ENCODE data around the gene SLC13A2.
"Not testable (repeated sequence)": the region's sequence is repeated elsewhere in the genome, so short reads cannot be mapped to it uniquely, and the experiment has no call there.

The SLC13A2 gene

GRCh38 chr17:28518132-28518531, 44.7 kb downstream of the SLC13A2 start:
- no peak for DNase-seq (ENCODE audit: low spot score)

GRCh38 chr17:28518578-28518977, 45.1 kb downstream of the SLC13A2 start:
- DNase-seq (ENCODE audit: low spot score) = no peak

GRCh38 chr17:28519236-28519635, 45.8 kb downstream of the SLC13A2 start:
- DNase-seq (ENCODE audit: low spot score) = no peak

GRCh38 chr17:28520687-28521086, 47.2 kb downstream of the SLC13A2 start:
- DNase-seq (ENCODE audit: low spot score) = no peak

GRCh38 chr17:28521311-28522085, 48.1 kb downstream of the SLC13A2 start:
- no peak for DNase-seq (ENCODE audit: low spot score)

GRCh38 chr17:28522281-28522680, 48.8 kb downstream of the SLC13A2 start:
- not testable (repeated sequence) for DNase-seq (ENCODE audit: low spot score)

GRCh38 chr17:28523186-28523585, 49.7 kb downstream of the SLC13A2 start:
- no peak for DNase-seq (ENCODE audit: low spot score)

GRCh38 chr17:28523876-28524275, 50.4 kb downstream of the SLC13A2 start:
- DNase-seq (ENCODE audit: low spot score) = no peak

GRCh38 chr17:28524476-28525424, 51.3 kb downstream of the SLC13A2 start:
- no peak for DNase-seq (ENCODE audit: low spot score)

- no peak for DNase-seq (ENCODE audit: low spot score)
Measured at GRCh38 chr17:28526381-28526780, 52.9 kb downstream of the SLC13A2 start.

GRCh38 chr17:28527181-28527681, 53.8 kb downstream of the SLC13A2 start:
- DNase-seq (ENCODE audit: low spot score) = no peak

GRCh38 chr17:28527859-28528258, 54.4 kb downstream of the SLC13A2 start:
- DNase-seq (ENCODE audit: low spot score) = no peak

GRCh38 chr17:28528327-28529012, 55.0 kb downstream of the SLC13A2 start:
- DNase-seq (ENCODE audit: low spot score) = no peak

GRCh38 chr17:28529013-28529400, 55.6 kb downstream of the SLC13A2 start:
- no peak for DNase-seq (ENCODE audit: low spot score)

GRCh38 chr17:28530250-28530649, 56.8 kb downstream of the SLC13A2 start:
- no peak for DNase-seq (ENCODE audit: low spot score)

GRCh38 chr17:28530926-28531325, 57.5 kb downstream of the SLC13A2 start:
- no peak for DNase-seq (ENCODE audit: low spot score)

- no peak for DNase-seq (ENCODE audit: low spot score)
Measured at GRCh38 chr17:28532050-28532960, 58.9 kb downstream of the SLC13A2 start.

GRCh38 chr17:28533091-28533807, 59.8 kb downstream of the SLC13A2 start:
- DNase-seq (ENCODE audit: low spot score) = no peak

- DNase-seq (ENCODE audit: low spot score) = no peak
Measured at GRCh38 chr17:28534740-28535375, 61.4 kb downstream of the SLC13A2 start.

All from hematopoietic multipotent progenitor cell treated with erythropoietin and hydrocortisone succinate and interleukin-3 and kit ligand, for 17 days (in vitro differentiated cells).